Placental epithelial cell (primary cell): ENCODE data around the gene VGLL2. TPM values are rescaled to one million over a fixed set of nuclear protein-coding genes. Genes with fewer than 3 reads are reported as not detected.

Experiments used
- small RNA-seq: library from RNA; depleted of rRNA; stranded (forward); fragments of <200 nt; gene quantifications from one replicate; pipeline ENCODE3, GENCODE V24; 2012
- total RNA-seq: library from RNA; depleted of rRNA; stranded (reverse); fragments of >200 nt; gene quantifications from 2 replicates; pipeline ENCODE4 v1.2.3, GENCODE V29; 2012

The VGLL2 gene
- not detected in 2 replicates for total RNA-seq

GRCh38 chr6:117265410-117266256 is at the start of gene VGLL2:
Gene VGLL2 (plus strand): TSS chr6:117265558. CDS start chr6:117265764, 206 bp downstream.

Small RNA genes lying within 50 kb of the gene (small RNA-seq; reads per million reads assigned to genes)
- not detected for gene RN7SKP18

Other genes with a start within 250 kb of the VGLL2 start
- under 0.01 TPM in 1 of 2 replicates, not detected in the other for gene ROS1, start 160.4 kb downstream of the VGLL2 start, total RNA-seq
- gene DCBLD1, start 217.1 kb downstream of the VGLL2 start, total RNA-seq = 21.6 and 80.6 TPM in 2 replicates